H9 (cell line): ENCODE data around the gene SLC6A18. TPM values are rescaled to one million over a fixed set of nuclear protein-coding genes. Genes with fewer than 3 reads are reported as not detected.

Experiments
- DNase-seq: peaks from one replicate; pipeline ENCODE4 v3.0.0-alpha.2; 2017
- H2AFZ ChIP-seq: one replicate; pipeline ENCODE4 v1.6.1; 2013; ENCODE audit warnings: mild to moderate bottlenecking, low read length, control low read depth, moderate library complexity
- H2AK5ac ChIP-seq: 2 replicates; pipeline ENCODE4 v1.6.1; 2013; ENCODE audit warnings: low read length, control low read depth, mixed read lengths; ENCODE audit not compliant: insufficient read length
- H2BK120ac ChIP-seq: one replicate; pipeline ENCODE4 v1.6.1; 2013; ENCODE audit warnings: low read depth, mild to moderate bottlenecking, low read length, control low read depth, inconsistent platforms; ENCODE audit not compliant: poor library complexity, severe bottlenecking
- H2BK12ac ChIP-seq: 2 replicates; pipeline ENCODE4 v1.6.1; 2013; ENCODE audit warnings: low read length, control low read depth, mixed read lengths, low read depth; ENCODE audit not compliant: insufficient read length
- H2BK15ac ChIP-seq: 2 replicates; pipeline ENCODE4 v1.6.1; 2013; ENCODE audit warnings: low read depth, low read length, control low read depth
- H2BK20ac ChIP-seq: one replicate; pipeline ENCODE4 v1.6.1; 2013; ENCODE audit warnings: low read depth, mild to moderate bottlenecking, low read length, control low read depth, inconsistent platforms; ENCODE audit not compliant: poor library complexity, severe bottlenecking
- H2BK5ac ChIP-seq: 2 replicates; pipeline ENCODE4 v1.6.1; 2013; ENCODE audit warnings: low read length, control low read depth, mixed read lengths; ENCODE audit not compliant: insufficient read length
- H3K14ac ChIP-seq: 2 replicates; pipeline ENCODE4 v1.6.1; 2013; ENCODE audit warnings: low read length, control low read depth; ENCODE audit not compliant: insufficient read depth
- H3K18ac ChIP-seq: 2 replicates; pipeline ENCODE4 v1.6.1; 2013; ENCODE audit warnings: low read depth, mild to moderate bottlenecking, mixed read lengths, low read length, control low read depth; ENCODE audit not compliant: insufficient read length
- H3K23ac ChIP-seq: 2 replicates; pipeline ENCODE4 v1.6.1; 2013; ENCODE audit warnings: low read length, control low read depth, mixed read lengths, low read depth; ENCODE audit not compliant: insufficient read length
- H3K23me2 ChIP-seq: 2 replicates; pipeline ENCODE4 v1.6.1; 2013; ENCODE audit warnings: low read depth, mild to moderate bottlenecking, mixed read lengths, low read length, control low read depth; ENCODE audit not compliant: insufficient read length, poor library complexity, severe bottlenecking
- H3K27ac ChIP-seq: 2 replicates; pipeline ENCODE4 v1.5.1; 2013; ENCODE audit warnings: low read length, control low read depth, mixed read lengths, low read depth; ENCODE audit not compliant: insufficient read length
- H3K27me3 ChIP-seq: 2 replicates; pipeline ENCODE4 v1.6.1; 2013; ENCODE audit warnings: low read length, control low read depth, inconsistent platforms; ENCODE audit not compliant: insufficient read depth
- H3K4ac ChIP-seq: 2 replicates; pipeline ENCODE4 v1.6.1; 2013; ENCODE audit warnings: low read depth, mild to moderate bottlenecking, control low read depth, inconsistent platforms, low read length, moderate library complexity
- H3K4me1 ChIP-seq: 2 replicates; pipeline ENCODE4 v1.6.1; 2013; ENCODE audit warnings: low read length, control low read depth, inconsistent platforms; ENCODE audit not compliant: insufficient read depth
- H3K4me2 ChIP-seq: 2 replicates; pipeline ENCODE4 v1.6.1; 2013; ENCODE audit warnings: low read length, control low read depth, mixed read lengths; ENCODE audit not compliant: insufficient read length, insufficient read depth
- H3K56ac ChIP-seq: 2 replicates; pipeline ENCODE4 v1.6.1; 2013; ENCODE audit warnings: low read depth, mild to moderate bottlenecking, mixed read lengths, low read length, control low read depth; ENCODE audit not compliant: insufficient read length
- H3K79me1 ChIP-seq: 2 replicates; pipeline ENCODE4 v1.6.1; 2013; ENCODE audit warnings: low read depth, mild to moderate bottlenecking, moderate library complexity, low read length, control low read depth, inconsistent platforms; ENCODE audit not compliant: insufficient read depth, poor library complexity, severe bottlenecking
- H3K79me2 ChIP-seq: 2 replicates; pipeline ENCODE4 v1.6.1; 2013; ENCODE audit warnings: low read length, control low read depth, inconsistent platforms; ENCODE audit not compliant: insufficient read depth
- H3K9ac ChIP-seq: 2 replicates; pipeline ENCODE4 v1.6.1; 2013; ENCODE audit warnings: low read length, control low read depth, mixed read lengths; ENCODE audit not compliant: insufficient read length; ENCODE audit errors: extremely low read depth
- H3K9me3 ChIP-seq: one replicate; pipeline ENCODE4 v1.6.1; 2013; ENCODE audit warnings: low read depth, low read length, inconsistent platforms; ENCODE audit not compliant: control insufficient read depth
- H3T11ph ChIP-seq: one replicate; pipeline ENCODE4 v1.6.1; 2013; ENCODE audit warnings: mild to moderate bottlenecking, low read length, control low read depth, inconsistent platforms
- H4K20me1 ChIP-seq: one replicate; pipeline ENCODE4 v1.6.1; 2013; ENCODE audit not compliant: control insufficient read depth, insufficient read length, insufficient read depth
- H4K5ac ChIP-seq: 2 replicates; pipeline ENCODE4 v1.6.1; 2013; ENCODE audit warnings: low read depth, mild to moderate bottlenecking, mixed read lengths, low read length, control low read depth; ENCODE audit not compliant: insufficient read length
- H4K8ac ChIP-seq: replicated peaks from 2 replicates; pipeline ENCODE4 v1.6.1; 2013; ENCODE audit warnings: low read length, control low read depth, mixed read lengths, low read depth; ENCODE audit not compliant: insufficient read length
- H4K91ac ChIP-seq: 2 replicates; pipeline ENCODE4 v1.6.1; 2013; ENCODE audit warnings: low read depth, mild to moderate bottlenecking, moderate library complexity, mixed read lengths, low read length, control low read depth; ENCODE audit not compliant: insufficient read length
- H3K27ac Mint-ChIP-seq, 3 experiments: 2 replicates in 2 of 3; 3 replicates in 1 of 3; pipeline ENCODE4 v1.8.0; 2020 to 2021; ENCODE audit warnings: mixed read lengths in 3 of 3, mild to moderate bottlenecking in 1 of 3, moderate library complexity in 1 of 3
- H3K27me3 Mint-ChIP-seq: 2 replicates; pipeline ENCODE4 v1.8.0; 2021; ENCODE audit warnings: low read depth, mild to moderate bottlenecking, moderate library complexity, mixed read lengths
- H3K36me3 Mint-ChIP-seq, 3 experiments: 2 replicates in 2 of 3; 3 replicates in 1 of 3; pipeline ENCODE4 v1.8.0; 2020 to 2021; ENCODE audit warnings: low read depth in 3 of 3, mixed read lengths in 3 of 3; ENCODE audit not compliant: insufficient read depth in 1 of 3
- H3K4me1 Mint-ChIP-seq, 2 experiments: 2 replicates each; pipeline ENCODE4 v1.8.0; 2020; ENCODE audit warnings: mixed read lengths in 2 of 2
- H3K4me3 Mint-ChIP-seq, 2 experiments: 2 replicates in 1 of 2; 3 replicates in 1 of 2; pipeline ENCODE4 v1.8.0; 2020 to 2021; ENCODE audit warnings: mild to moderate bottlenecking in 2 of 2, mixed read lengths in 2 of 2, moderate library complexity in 1 of 2
- H3K9me3 Mint-ChIP-seq, 2 experiments: 2 replicates in 1 of 2; 3 replicates in 1 of 2; pipeline ENCODE4 v1.8.0; 2020; ENCODE audit warnings: mild to moderate bottlenecking in 2 of 2, mixed read lengths in 2 of 2, moderate library complexity in 1 of 2
- CTCF ChIP-seq: fragments of 200-600 bp; sonication (generic); conservative IDR thresholded peaks from 3 replicates; pipeline ENCODE4 v1.8.0; 2021; ENCODE audit warnings: antibody characterized with exemption, mild to moderate bottlenecking
- WGBS: extraction: QIAGEN DNeasy Blood & Tissue Kit; methylation state at CpG from one replicate; pipeline ENCODE4 v1.1.7; 2013; ENCODE audit warnings: missing lambda C conversion rate, low lambda C conversion rate, mixed read lengths; ENCODE audit not compliant: insufficient read length; ENCODE audit errors: extremely low coverage; 5-methylcytosine and 5-hydroxymethylcytosine counted together
- total RNA-seq: library from RNA; stranded (reverse); gene quantifications from 2 replicates; pipeline ENCODE4 v1.2.1, GENCODE V29; 2021

SLC6A18 gene
- total RNA-seq, 1 experiment from 2014 or later = not detected

DNA sequence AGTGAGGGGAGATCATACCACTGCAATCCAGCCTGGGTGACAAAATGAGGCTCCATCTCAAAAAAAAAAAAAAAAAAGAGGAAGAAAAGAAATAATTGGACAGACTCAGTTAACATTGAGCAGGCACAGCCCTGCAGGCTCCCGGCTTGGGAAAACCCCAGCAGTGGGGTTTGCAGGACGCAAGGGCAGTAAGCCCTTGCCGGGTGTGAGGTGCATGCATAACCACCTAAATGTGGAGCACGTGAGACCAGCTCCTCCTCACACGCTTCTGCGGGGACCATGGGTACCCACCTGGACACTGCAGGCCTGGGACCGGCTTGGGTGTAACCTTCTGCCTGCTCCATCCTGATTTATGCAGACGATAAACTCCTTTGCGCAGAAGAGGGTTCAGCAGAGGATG lies 4.8 kb upstream of the SLC6A18 start:
- Histone ChIP-seq H3K4me2 (no peak overlapping the region), H2BK5ac (no peak overlapping the region), H3K9me3 (no peaks in the 10 kb centered on the region), H3K14ac (no peak overlapping the region), H2AFZ (no peak overlapping the region), H4K8ac (no peak overlapping the region), H3K18ac (no peak overlapping the region), H2AK5ac (no peak overlapping the region), H2BK12ac (no peak overlapping the region), H3K27ac (no peak overlapping the region), H4K91ac (no peak overlapping the region), H3K4ac (no peak overlapping the region), H3K27me3 (no peaks in the 10 kb centered on the region), H4K20me1 (no peaks in the 10 kb centered on the region), H3K79me2 (no peaks in the 10 kb centered on the region), H4K5ac (no peak overlapping the region), H3K79me1 (no peaks in the 10 kb centered on the region), H3K9ac (no peak overlapping the region), H3K56ac (no peak overlapping the region), H3K23ac (no peak overlapping the region), H2BK20ac (no peak overlapping the region), H2BK15ac (no peak overlapping the region), H3T11ph (no peak overlapping the region), H3K23me2 (no peaks in the 10 kb centered on the region), H3K4me1 (no peaks in the 10 kb centered on the region), H2BK120ac (no peak overlapping the region)
- Mint-ChIP-seq H3K27ac (no peak overlapping the region), H3K4me3 (no peak overlapping the region), H3K9me3 (peaks cover 0 to 8% of the 10 kb centered on the region in 2 experiments; a peak in 3 of 5 replicates), H3K4me1 (peaks cover 3 to 6% of the 10 kb centered on the region in 2 experiments; a peak in 2 of 4 replicates), H3K27me3 (peaks cover 10% of the 10 kb centered on the region), H3K36me3 (no peaks in the 10 kb centered on the region; a peak in 1 of 7 replicates)
- DNase-seq = no peak
- TF ChIP-seq CTCF = no peak
- no CpG with 5 or more reads among the region's 9 CpGs for whole genome bisulfite sequencing
